Endothelial cell of umbilical vein (primary cell): ENCODE measurements around the gene VPS4A. TPM values are rescaled to one million over a fixed set of nuclear protein-coding genes. Genes with fewer than 3 reads are reported as not detected.

Experiments
- BruUV-seq: library from RNA; stranded (reverse); fragments of 400-500 nt; replicated peaks from 2 replicates; lab custom pipeline; 2021; lab: Mats Ljungman, UMichigan
- CTCF ChIA-PET: fragments of 300-600, 350-600 bp; sonication (Branson Sonifier 250); formaldehyde crosslinking; loops from one replicate; lab custom pipeline; 2021; ENCODE audit warnings: antibody characterized with exemption, inconsistent platforms; lab: Charles Lee
- POLR2A ChIA-PET: fragments of 300-600, 350-600 bp; sonication (Branson Sonifier 250); formaldehyde crosslinking; loops from one replicate; lab custom pipeline; 2021; ENCODE audit warnings: antibody characterized with exemption, inconsistent platforms; lab: Charles Lee
- DNase-seq: peaks from one replicate; pipeline ENCODE4 v3.0.0-alpha.2; 2011; ENCODE audit warnings: low read depth, low spot score
- FAIRE-seq: peaks from 2 replicates; lab custom pipeline; 2011; peaks lifted over from hg19 to GRCh38; lab: Jason Lieb, UNC
- H2AFZ ChIP-seq: 2 replicates; pipeline ENCODE4 v1.6.0; 2012; ENCODE audit warnings: low read depth, low read length, control low read depth, inconsistent platforms
- H3K27ac ChIP-seq: 2 replicates; pipeline ENCODE4 v1.5.1; 2011; ENCODE audit warnings: low read depth, mild to moderate bottlenecking, control low read depth, low read length, moderate library complexity; ENCODE audit not compliant: insufficient read depth
- H3K27me3 ChIP-seq, 2 experiments: 2 replicates each; pipeline versions ENCODE4 v1.6.0 to v1.6.1; 2011; ENCODE audit warnings: low read length in 2 of 2, mixed read lengths in 1 of 2; ENCODE audit not compliant: control insufficient read depth in 2 of 2, insufficient read depth in 2 of 2
- H3K36me3 ChIP-seq, 2 experiments: 2 replicates in 1 of 2; 3 replicates in 1 of 2; pipeline ENCODE4 v1.5.1; 2011; ENCODE audit warnings: low read length in 2 of 2, mild to moderate bottlenecking in 1 of 2, moderate library complexity in 1 of 2; ENCODE audit not compliant: control insufficient read depth in 2 of 2, insufficient read depth in 2 of 2; ENCODE audit errors: extremely low read depth in 1 of 2
- H3K4me1 ChIP-seq: 3 replicates; pipeline ENCODE4 v1.5.1; 2011; ENCODE audit warnings: mild to moderate bottlenecking, low read length; ENCODE audit not compliant: control insufficient read depth, insufficient read depth; ENCODE audit errors: extremely low read depth
- H3K4me2 ChIP-seq: 2 replicates; pipeline ENCODE4 v1.6.1; 2011; ENCODE audit warnings: low read length, control low read depth, mixed read lengths; ENCODE audit not compliant: insufficient read depth
- H3K4me3 ChIP-seq, 3 experiments: fragments of 200-600 bp in 1 of 3; sonication (generic), shearing (Covaris generic) in 1 of 3; replicated peaks in 1 of 3; 2 replicates each; pipeline ENCODE4 v1.5.1; 2011 to 2016; ENCODE audit warnings: control low read depth in 3 of 3, low read length in 3 of 3, mild to moderate bottlenecking in 2 of 3, inconsistent platforms in 1 of 3, low read depth in 1 of 3, moderate library complexity in 1 of 3; ENCODE audit not compliant: insufficient read depth in 1 of 3
- H3K79me2 ChIP-seq: 2 replicates; pipeline ENCODE4 v1.6.0; 2012; ENCODE audit warnings: low read length, inconsistent platforms; ENCODE audit not compliant: control insufficient read depth, insufficient read depth
- H3K9ac ChIP-seq: replicated peaks from 2 replicates; pipeline ENCODE3; 2011; ENCODE audit warnings: low read length, control low read depth; ENCODE audit not compliant: insufficient read depth; ENCODE audit errors: extremely low read depth
- H3K9me1 ChIP-seq: replicated peaks from 3 replicates; pipeline ENCODE4 v1.6.0; 2011; ENCODE audit warnings: mild to moderate bottlenecking, low read length; ENCODE audit not compliant: control insufficient read depth, insufficient read depth; ENCODE audit errors: extremely low read depth
- H3K9me3 ChIP-seq: replicated peaks from 2 replicates; pipeline ENCODE4 v1.5.1; 2012; ENCODE audit warnings: low read length, inconsistent platforms; ENCODE audit not compliant: control insufficient read depth, insufficient read depth
- H4K20me1 ChIP-seq: replicated peaks from 2 replicates; pipeline ENCODE3; 2011; ENCODE audit warnings: mild to moderate bottlenecking, low read length; ENCODE audit not compliant: control insufficient read depth, insufficient read depth; ENCODE audit errors: extremely low read depth
- EZH2 ChIP-seq: IDR thresholded peaks from 2 replicates; pipeline ENCODE4 v1.6.1; 2012; ENCODE audit warnings: borderline replicate concordance, low read depth, mild to moderate bottlenecking, moderate library complexity, low read length, inconsistent platforms; ENCODE audit not compliant: severe bottlenecking
- FOS ChIP-seq: IDR thresholded peaks from 2 replicates; pipeline ENCODE4 v1.6.1; 2011; ENCODE audit warnings: mild to moderate bottlenecking, low read length, moderate library complexity, borderline replicate concordance; ENCODE audit not compliant: insufficient read depth
- GATA2 ChIP-seq: IDR thresholded peaks from 2 replicates; pipeline ENCODE4 v1.7.0; 2011; ENCODE audit warnings: low read depth, mild to moderate bottlenecking, moderate library complexity, mixed read lengths, low read length; ENCODE audit not compliant: insufficient read length, insufficient read depth
- JUN ChIP-seq: IDR thresholded peaks from 2 replicates; pipeline ENCODE4 v1.6.1; 2011; ENCODE audit warnings: borderline replicate concordance, low read depth; ENCODE audit not compliant: insufficient read length, insufficient read depth
- MYC ChIP-seq: IDR thresholded peaks from one replicate; pipeline ENCODE4 v1.6.1; 2011; ENCODE audit warnings: mild to moderate bottlenecking, low read depth, low read length
- POLR2A ChIP-seq: IDR thresholded peaks from 2 replicates; pipeline ENCODE4 v1.6.1; 2012; ENCODE audit warnings: low read depth, mild to moderate bottlenecking, control low read depth, low read length
- POLR2AphosphoS5 ChIP-seq: IDR thresholded peaks from 2 replicates; pipeline ENCODE4 v1.6.1; 2012; ENCODE audit warnings: low read depth, mild to moderate bottlenecking, control low read depth, low read length, moderate library complexity; ENCODE audit not compliant: insufficient read depth
- dilution Hi-C: fragments of 300-500 bp; cut with MboI; formaldehyde crosslinking; loops from one replicate; pipeline ENCODE4 v1.15.0; 2019; ENCODE audit warnings: low sequenced_read_pairs; ENCODE audit not compliant: extremely low pct_ligation_motif_present
- intact Hi-C: fragments of 100-400 bp; cut with micrococcal nuclease; formaldehyde crosslinking; loops from one replicate; pipeline ENCODE4 v1.10.0; 2022
- polyA plus RNA-seq, 4 experiments: library from polyadenylated mRNA; depleted of rRNA in 3 of 4; stranded (reverse) in 3 of 4; unstranded in 1 of 4; fragments of >200 nt; gene quantifications; 2 replicates each; pipeline versions ENCODE4 v1.2.1 to v1.2.3, GENCODE V29; 2011 to 2012; ENCODE audit warnings: missing spikeins in 1 of 4
- total RNA-seq: library from RNA; stranded (reverse); gene quantifications from 2 replicates; pipeline ENCODE4 v1.2.3, GENCODE V29; 2021
- TF ChIP-seq, protein P1 (sequence below), 2 donors: IDR thresholded peaks; 1 replicate in 1 of 2; 2 replicates in 1 of 2; pipeline ENCODE4 v1.5.1; 2011; ENCODE audit warnings: low read length in 2 of 2, mild to moderate bottlenecking in 2 of 2, moderate library complexity in 2 of 2, control low read depth in 1 of 2, inconsistent platforms in 1 of 2, low read depth in 1 of 2; ENCODE audit not compliant: insufficient read depth in 1 of 2; ENCODE audit errors: extremely low read depth in 1 of 2
- TF ChIP-seq, protein P2 (sequence below): IDR thresholded peaks from 2 replicates; pipeline ENCODE4 v1.6.1; 2011; ENCODE audit not compliant: insufficient read depth, insufficient read length

The VPS4A gene
- total and polyA plus RNA-seq, 2 donors (not counting 3 experiments of a cell fraction or from before 2014, with no cell fraction given), result 22.3 to 34.8 TPM

DNA sequence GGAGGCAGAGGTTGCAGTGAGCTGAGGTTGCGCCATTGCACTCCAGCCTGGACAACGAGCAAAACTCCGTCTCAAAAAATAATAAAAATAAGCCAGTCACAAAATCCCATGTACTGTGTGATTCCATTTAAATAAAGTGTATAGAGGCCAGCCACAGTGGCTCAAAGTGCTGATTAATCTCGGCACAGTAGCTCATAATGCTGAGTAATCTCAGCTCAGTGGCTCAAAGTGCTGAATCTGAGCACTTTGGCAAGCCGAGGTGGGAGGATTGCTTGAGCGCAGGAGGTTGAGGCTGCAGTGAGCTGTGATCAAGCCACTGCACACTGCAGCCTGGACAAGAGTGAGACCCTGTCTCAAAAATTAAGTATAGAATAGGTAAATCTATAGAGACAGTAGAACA is 35.5 kb downstream of the VPS4A start:
- POLR2A ChIA-PET, result interaction anchor here (0.6 kb wide), 1 partner anchor 12 kb away, joined by 5 read pairs; no protein-coding TSS in a partner anchor
- Histone ChIP-seq H3K9me3 (no peaks in the 10 kb centered on the region), H3K9ac (no peak overlapping the region), H3K9me1 (no peaks in the 10 kb centered on the region), H3K27ac (no peak overlapping the region), H3K27me3 (no peaks in the 10 kb centered on the region), H3K4me2 (no peak overlapping the region), H3K36me3 (peaks cover 0 to 7% of the 10 kb centered on the region in 2 experiments), H2AFZ (no peak overlapping the region), H3K79me2 (peaks cover under 1% of the 10 kb centered on the region), H4K20me1 (no peaks in the 10 kb centered on the region), H3K4me1 (no peaks in the 10 kb centered on the region), H3K4me3 (no peak overlapping the region)
- no peak for TF ChIP-seq MYC
- TF ChIP-seq EZH2, result no peak
- TF ChIP-seq, protein P1, sequence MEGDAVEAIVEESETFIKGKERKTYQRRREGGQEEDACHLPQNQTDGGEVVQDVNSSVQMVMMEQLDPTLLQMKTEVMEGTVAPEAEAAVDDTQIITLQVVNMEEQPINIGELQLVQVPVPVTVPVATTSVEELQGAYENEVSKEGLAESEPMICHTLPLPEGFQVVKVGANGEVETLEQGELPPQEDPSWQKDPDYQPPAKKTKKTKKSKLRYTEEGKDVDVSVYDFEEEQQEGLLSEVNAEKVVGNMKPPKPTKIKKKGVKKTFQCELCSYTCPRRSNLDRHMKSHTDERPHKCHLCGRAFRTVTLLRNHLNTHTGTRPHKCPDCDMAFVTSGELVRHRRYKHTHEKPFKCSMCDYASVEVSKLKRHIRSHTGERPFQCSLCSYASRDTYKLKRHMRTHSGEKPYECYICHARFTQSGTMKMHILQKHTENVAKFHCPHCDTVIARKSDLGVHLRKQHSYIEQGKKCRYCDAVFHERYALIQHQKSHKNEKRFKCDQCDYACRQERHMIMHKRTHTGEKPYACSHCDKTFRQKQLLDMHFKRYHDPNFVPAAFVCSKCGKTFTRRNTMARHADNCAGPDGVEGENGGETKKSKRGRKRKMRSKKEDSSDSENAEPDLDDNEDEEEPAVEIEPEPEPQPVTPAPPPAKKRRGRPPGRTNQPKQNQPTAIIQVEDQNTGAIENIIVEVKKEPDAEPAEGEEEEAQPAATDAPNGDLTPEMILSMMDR (IDR thresholded peaks at IDR 0.05; ENCODE audit: extremely low read depth in 1 of 2, insufficient read depth in 1 of 2, low read depth in 1 of 2, low read length in 2 of 2), result no peak
- TF ChIP-seq FOS, result no peak
- TF ChIP-seq, protein P2, sequence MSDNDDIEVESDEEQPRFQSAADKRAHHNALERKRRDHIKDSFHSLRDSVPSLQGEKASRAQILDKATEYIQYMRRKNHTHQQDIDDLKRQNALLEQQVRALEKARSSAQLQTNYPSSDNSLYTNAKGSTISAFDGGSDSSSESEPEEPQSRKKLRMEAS, result no peak
- no peak for TF ChIP-seq POLR2AphosphoS5
- no peak for TF ChIP-seq GATA2
- no peak for TF ChIP-seq POLR2A
- no peak for TF ChIP-seq JUN
- no peak for FAIRE-seq
- dilution Hi-C loops, result no loop called here
- CTCF ChIA-PET, result interaction anchor here (0.9 kb wide), 1 partner anchor 36 kb away, joined by 3 read pairs; no protein-coding TSS in a partner anchor
- intact Hi-C loops, result no loop called here
- no TSS peak for BruUV-seq
- no peak for DNase-seq
